H9 (cell line): ENCODE results near the gene SETMAR. TPM values are rescaled to one million over a fixed set of nuclear protein-coding genes. Genes with fewer than 3 reads are reported as not detected.

Experiments used
- DNase-seq: peaks from one replicate; pipeline ENCODE4 v3.0.0-alpha.2; 2017
- H2AFZ ChIP-seq: one replicate; pipeline ENCODE4 v1.6.1; 2013; ENCODE audit warnings: mild to moderate bottlenecking, low read length, control low read depth, moderate library complexity
- H2AK5ac ChIP-seq: 2 replicates; pipeline ENCODE4 v1.6.1; 2013; ENCODE audit warnings: low read length, control low read depth, mixed read lengths; ENCODE audit not compliant: insufficient read length
- H2BK120ac ChIP-seq: one replicate; pipeline ENCODE4 v1.6.1; 2013; ENCODE audit warnings: low read depth, mild to moderate bottlenecking, low read length, control low read depth, inconsistent platforms; ENCODE audit not compliant: poor library complexity, severe bottlenecking
- H2BK12ac ChIP-seq: 2 replicates; pipeline ENCODE4 v1.6.1; 2013; ENCODE audit warnings: low read length, control low read depth, mixed read lengths, low read depth; ENCODE audit not compliant: insufficient read length
- H2BK15ac ChIP-seq: 2 replicates; pipeline ENCODE4 v1.6.1; 2013; ENCODE audit warnings: low read depth, low read length, control low read depth
- H2BK20ac ChIP-seq: one replicate; pipeline ENCODE4 v1.6.1; 2013; ENCODE audit warnings: low read depth, mild to moderate bottlenecking, low read length, control low read depth, inconsistent platforms; ENCODE audit not compliant: poor library complexity, severe bottlenecking
- H2BK5ac ChIP-seq: 2 replicates; pipeline ENCODE4 v1.6.1; 2013; ENCODE audit warnings: low read length, control low read depth, mixed read lengths; ENCODE audit not compliant: insufficient read length
- H3K14ac ChIP-seq: 2 replicates; pipeline ENCODE4 v1.6.1; 2013; ENCODE audit warnings: low read length, control low read depth; ENCODE audit not compliant: insufficient read depth
- H3K18ac ChIP-seq: 2 replicates; pipeline ENCODE4 v1.6.1; 2013; ENCODE audit warnings: low read depth, mild to moderate bottlenecking, mixed read lengths, low read length, control low read depth; ENCODE audit not compliant: insufficient read length
- H3K23ac ChIP-seq: 2 replicates; pipeline ENCODE4 v1.6.1; 2013; ENCODE audit warnings: low read length, control low read depth, mixed read lengths, low read depth; ENCODE audit not compliant: insufficient read length
- H3K23me2 ChIP-seq: 2 replicates; pipeline ENCODE4 v1.6.1; 2013; ENCODE audit warnings: low read depth, mild to moderate bottlenecking, mixed read lengths, low read length, control low read depth; ENCODE audit not compliant: insufficient read length, poor library complexity, severe bottlenecking
- H3K27ac ChIP-seq: 2 replicates; pipeline ENCODE4 v1.5.1; 2013; ENCODE audit warnings: low read length, control low read depth, mixed read lengths, low read depth; ENCODE audit not compliant: insufficient read length
- H3K27me3 ChIP-seq: 2 replicates; pipeline ENCODE4 v1.6.1; 2013; ENCODE audit warnings: low read length, control low read depth, inconsistent platforms; ENCODE audit not compliant: insufficient read depth
- H3K4ac ChIP-seq: 2 replicates; pipeline ENCODE4 v1.6.1; 2013; ENCODE audit warnings: low read depth, mild to moderate bottlenecking, control low read depth, inconsistent platforms, low read length, moderate library complexity
- H3K4me1 ChIP-seq: 2 replicates; pipeline ENCODE4 v1.6.1; 2013; ENCODE audit warnings: low read length, control low read depth, inconsistent platforms; ENCODE audit not compliant: insufficient read depth
- H3K4me2 ChIP-seq: 2 replicates; pipeline ENCODE4 v1.6.1; 2013; ENCODE audit warnings: low read length, control low read depth, mixed read lengths; ENCODE audit not compliant: insufficient read length, insufficient read depth
- H3K56ac ChIP-seq: 2 replicates; pipeline ENCODE4 v1.6.1; 2013; ENCODE audit warnings: low read depth, mild to moderate bottlenecking, mixed read lengths, low read length, control low read depth; ENCODE audit not compliant: insufficient read length
- H3K79me1 ChIP-seq: 2 replicates; pipeline ENCODE4 v1.6.1; 2013; ENCODE audit warnings: low read depth, mild to moderate bottlenecking, moderate library complexity, low read length, control low read depth, inconsistent platforms; ENCODE audit not compliant: insufficient read depth, poor library complexity, severe bottlenecking
- H3K79me2 ChIP-seq: 2 replicates; pipeline ENCODE4 v1.6.1; 2013; ENCODE audit warnings: low read length, control low read depth, inconsistent platforms; ENCODE audit not compliant: insufficient read depth
- H3K9ac ChIP-seq: 2 replicates; pipeline ENCODE4 v1.6.1; 2013; ENCODE audit warnings: low read length, control low read depth, mixed read lengths; ENCODE audit not compliant: insufficient read length; ENCODE audit errors: extremely low read depth
- H3K9me3 ChIP-seq: one replicate; pipeline ENCODE4 v1.6.1; 2013; ENCODE audit warnings: low read depth, low read length, inconsistent platforms; ENCODE audit not compliant: control insufficient read depth
- H3T11ph ChIP-seq: one replicate; pipeline ENCODE4 v1.6.1; 2013; ENCODE audit warnings: mild to moderate bottlenecking, low read length, control low read depth, inconsistent platforms
- H4K20me1 ChIP-seq: one replicate; pipeline ENCODE4 v1.6.1; 2013; ENCODE audit not compliant: control insufficient read depth, insufficient read length, insufficient read depth
- H4K5ac ChIP-seq: 2 replicates; pipeline ENCODE4 v1.6.1; 2013; ENCODE audit warnings: low read depth, mild to moderate bottlenecking, mixed read lengths, low read length, control low read depth; ENCODE audit not compliant: insufficient read length
- H4K8ac ChIP-seq: replicated peaks from 2 replicates; pipeline ENCODE4 v1.6.1; 2013; ENCODE audit warnings: low read length, control low read depth, mixed read lengths, low read depth; ENCODE audit not compliant: insufficient read length
- H4K91ac ChIP-seq: 2 replicates; pipeline ENCODE4 v1.6.1; 2013; ENCODE audit warnings: low read depth, mild to moderate bottlenecking, moderate library complexity, mixed read lengths, low read length, control low read depth; ENCODE audit not compliant: insufficient read length
- H3K27ac Mint-ChIP-seq, 3 experiments: 2 replicates in 2 of 3; 3 replicates in 1 of 3; pipeline ENCODE4 v1.8.0; 2020 to 2021; ENCODE audit warnings: mixed read lengths in 3 of 3, mild to moderate bottlenecking in 1 of 3, moderate library complexity in 1 of 3
- H3K27me3 Mint-ChIP-seq: 2 replicates; pipeline ENCODE4 v1.8.0; 2021; ENCODE audit warnings: low read depth, mild to moderate bottlenecking, moderate library complexity, mixed read lengths
- H3K36me3 Mint-ChIP-seq, 3 experiments: 2 replicates in 2 of 3; 3 replicates in 1 of 3; pipeline ENCODE4 v1.8.0; 2020 to 2021; ENCODE audit warnings: low read depth in 3 of 3, mixed read lengths in 3 of 3; ENCODE audit not compliant: insufficient read depth in 1 of 3
- H3K4me1 Mint-ChIP-seq, 2 experiments: 2 replicates each; pipeline ENCODE4 v1.8.0; 2020; ENCODE audit warnings: mixed read lengths in 2 of 2
- H3K4me3 Mint-ChIP-seq, 2 experiments: 2 replicates in 1 of 2; 3 replicates in 1 of 2; pipeline ENCODE4 v1.8.0; 2020 to 2021; ENCODE audit warnings: mild to moderate bottlenecking in 2 of 2, mixed read lengths in 2 of 2, moderate library complexity in 1 of 2
- H3K9me3 Mint-ChIP-seq, 2 experiments: 2 replicates in 1 of 2; 3 replicates in 1 of 2; pipeline ENCODE4 v1.8.0; 2020; ENCODE audit warnings: mild to moderate bottlenecking in 2 of 2, mixed read lengths in 2 of 2, moderate library complexity in 1 of 2
- WGBS: extraction: QIAGEN DNeasy Blood & Tissue Kit; methylation state at CpG from one replicate; pipeline ENCODE4 v1.1.7; 2013; ENCODE audit warnings: missing lambda C conversion rate, low lambda C conversion rate, mixed read lengths; ENCODE audit not compliant: insufficient read length; ENCODE audit errors: extremely low coverage; 5-methylcytosine and 5-hydroxymethylcytosine counted together
- total RNA-seq: library from RNA; stranded (reverse); gene quantifications from 2 replicates; pipeline ENCODE4 v1.2.1, GENCODE V29; 2021
- TF ChIP-seq, protein P1 (sequence below): fragments of 200-600 bp; sonication (generic); conservative IDR thresholded peaks from 3 replicates; pipeline ENCODE4 v1.8.0; 2021; ENCODE audit warnings: antibody characterized with exemption, mild to moderate bottlenecking

SETMAR gene
- total RNA-seq, 1 experiment from 2014 or later: 29.1 TPM

DNA sequence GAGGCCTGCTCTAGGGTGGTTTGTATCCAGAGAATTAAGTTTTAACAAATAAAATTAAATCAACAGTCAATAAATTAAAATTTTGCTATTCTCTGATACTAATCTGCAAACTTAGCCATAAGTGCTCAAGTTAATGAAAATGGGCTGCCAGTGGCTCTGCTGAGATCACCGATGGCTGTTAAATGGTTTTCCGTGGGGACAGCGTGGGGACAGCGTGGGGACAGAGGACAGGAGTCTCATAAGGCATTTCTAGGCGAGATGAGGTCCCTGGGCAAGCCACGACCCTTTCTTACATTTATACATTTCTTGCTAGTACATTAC, 53.0 kb downstream of the SETMAR start:
- no peaks in the 10 kb centered on the region for H3K9me3 ChIP-seq
- Mint-ChIP-seq H3K36me3 (no peaks in the 10 kb centered on the region), H3K9me3 (no peaks in the 10 kb centered on the region), H3K4me1 (no peaks in the 10 kb centered on the region), H3K4me3 (no peak overlapping the region), H3K27me3 (no peaks in the 10 kb centered on the region), H3K27ac (no peak overlapping the region)
- no peaks in the 10 kb centered on the region for H3K79me1 ChIP-seq
- H2AK5ac ChIP-seq: no peak overlapping the region
- no peak overlapping the region for H2BK20ac ChIP-seq
- H3K23me2 ChIP-seq: no peaks in the 10 kb centered on the region
- no peak overlapping the region for H2BK12ac ChIP-seq
- no peak overlapping the region for H2BK15ac ChIP-seq
- no peak overlapping the region for H2BK120ac ChIP-seq
- H4K8ac ChIP-seq: no peak overlapping the region
- DNase-seq: no peak
- H4K20me1 ChIP-seq: no peaks in the 10 kb centered on the region
- H4K5ac ChIP-seq: no peak overlapping the region
- no peak overlapping the region for H4K91ac ChIP-seq
- H3K27ac ChIP-seq: no peak overlapping the region
- H3K4ac ChIP-seq: no peak overlapping the region
- H3K79me2 ChIP-seq: no peaks in the 10 kb centered on the region
- no peaks in the 10 kb centered on the region for H3K27me3 ChIP-seq
- H2AFZ ChIP-seq: no peak overlapping the region
- no CpG with 5 or more reads among the region's 6 CpGs for WGBS
- no peak overlapping the region for H3T11ph ChIP-seq
- no peak overlapping the region for H3K56ac ChIP-seq
- H3K9ac ChIP-seq: no peak overlapping the region
- H3K18ac ChIP-seq: no peak overlapping the region
- TF ChIP-seq, protein P1, sequence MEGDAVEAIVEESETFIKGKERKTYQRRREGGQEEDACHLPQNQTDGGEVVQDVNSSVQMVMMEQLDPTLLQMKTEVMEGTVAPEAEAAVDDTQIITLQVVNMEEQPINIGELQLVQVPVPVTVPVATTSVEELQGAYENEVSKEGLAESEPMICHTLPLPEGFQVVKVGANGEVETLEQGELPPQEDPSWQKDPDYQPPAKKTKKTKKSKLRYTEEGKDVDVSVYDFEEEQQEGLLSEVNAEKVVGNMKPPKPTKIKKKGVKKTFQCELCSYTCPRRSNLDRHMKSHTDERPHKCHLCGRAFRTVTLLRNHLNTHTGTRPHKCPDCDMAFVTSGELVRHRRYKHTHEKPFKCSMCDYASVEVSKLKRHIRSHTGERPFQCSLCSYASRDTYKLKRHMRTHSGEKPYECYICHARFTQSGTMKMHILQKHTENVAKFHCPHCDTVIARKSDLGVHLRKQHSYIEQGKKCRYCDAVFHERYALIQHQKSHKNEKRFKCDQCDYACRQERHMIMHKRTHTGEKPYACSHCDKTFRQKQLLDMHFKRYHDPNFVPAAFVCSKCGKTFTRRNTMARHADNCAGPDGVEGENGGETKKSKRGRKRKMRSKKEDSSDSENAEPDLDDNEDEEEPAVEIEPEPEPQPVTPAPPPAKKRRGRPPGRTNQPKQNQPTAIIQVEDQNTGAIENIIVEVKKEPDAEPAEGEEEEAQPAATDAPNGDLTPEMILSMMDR: no peak
- no peak overlapping the region for H3K4me2 ChIP-seq
- no peak overlapping the region for H3K14ac ChIP-seq
- H2BK5ac ChIP-seq: no peak overlapping the region
- H3K4me1 ChIP-seq: no peaks in the 10 kb centered on the region
- no peak overlapping the region for H3K23ac ChIP-seq
